Body of pancreas (tissue), 4 donors: ENCODE data around the gene SPAG9.

Experiments used
- POLR2A ChIP-seq, 3 donors: fragments of 450-650 bp; IDR thresholded peaks; one replicate each; pipeline ENCODE4 v1.6.1; 2016; ENCODE audit warnings: antibody characterized with exemption in 3 of 3, mild to moderate bottlenecking in 2 of 3
- TF ChIP-seq, protein P1 (sequence below), 7 experiments: fragments of 450-650 bp in 4 of 7; fragments of 200-600 bp in 3 of 7; sonication (generic) in 3 of 7; IDR thresholded peaks; one replicate each; pipeline ENCODE4 v1.5.1; 2016 to 2019; ENCODE audit warnings: antibody characterized with exemption in 7 of 7

DNA sequence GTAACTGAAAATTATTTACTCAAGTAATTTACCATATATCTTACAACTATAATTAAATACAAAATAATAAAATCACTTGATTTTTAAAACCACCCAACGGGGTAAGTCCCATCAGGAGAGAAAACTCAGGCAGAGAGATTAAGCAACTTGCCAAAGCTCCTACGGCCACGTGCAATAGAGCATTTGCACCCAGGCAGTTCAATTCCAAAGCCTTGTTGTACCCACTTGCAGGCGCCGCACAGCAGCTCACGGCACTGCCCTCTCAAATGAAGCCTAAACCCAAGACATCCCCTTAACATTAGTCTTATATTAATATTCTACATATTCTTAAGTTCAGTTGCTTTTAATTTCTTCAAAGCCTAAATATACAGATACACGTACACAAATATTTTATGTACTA lies 75.7 kb downstream of the SPAG9 start:
- TF ChIP-seq, protein P1, sequence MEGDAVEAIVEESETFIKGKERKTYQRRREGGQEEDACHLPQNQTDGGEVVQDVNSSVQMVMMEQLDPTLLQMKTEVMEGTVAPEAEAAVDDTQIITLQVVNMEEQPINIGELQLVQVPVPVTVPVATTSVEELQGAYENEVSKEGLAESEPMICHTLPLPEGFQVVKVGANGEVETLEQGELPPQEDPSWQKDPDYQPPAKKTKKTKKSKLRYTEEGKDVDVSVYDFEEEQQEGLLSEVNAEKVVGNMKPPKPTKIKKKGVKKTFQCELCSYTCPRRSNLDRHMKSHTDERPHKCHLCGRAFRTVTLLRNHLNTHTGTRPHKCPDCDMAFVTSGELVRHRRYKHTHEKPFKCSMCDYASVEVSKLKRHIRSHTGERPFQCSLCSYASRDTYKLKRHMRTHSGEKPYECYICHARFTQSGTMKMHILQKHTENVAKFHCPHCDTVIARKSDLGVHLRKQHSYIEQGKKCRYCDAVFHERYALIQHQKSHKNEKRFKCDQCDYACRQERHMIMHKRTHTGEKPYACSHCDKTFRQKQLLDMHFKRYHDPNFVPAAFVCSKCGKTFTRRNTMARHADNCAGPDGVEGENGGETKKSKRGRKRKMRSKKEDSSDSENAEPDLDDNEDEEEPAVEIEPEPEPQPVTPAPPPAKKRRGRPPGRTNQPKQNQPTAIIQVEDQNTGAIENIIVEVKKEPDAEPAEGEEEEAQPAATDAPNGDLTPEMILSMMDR (IDR thresholded peaks at IDR 0.05): no peak
- TF ChIP-seq POLR2A (IDR thresholded peaks at IDR 0.05): no peak
